Measurements from ENCODE around the gene ENAH.

Gene ENAH

DNA sequence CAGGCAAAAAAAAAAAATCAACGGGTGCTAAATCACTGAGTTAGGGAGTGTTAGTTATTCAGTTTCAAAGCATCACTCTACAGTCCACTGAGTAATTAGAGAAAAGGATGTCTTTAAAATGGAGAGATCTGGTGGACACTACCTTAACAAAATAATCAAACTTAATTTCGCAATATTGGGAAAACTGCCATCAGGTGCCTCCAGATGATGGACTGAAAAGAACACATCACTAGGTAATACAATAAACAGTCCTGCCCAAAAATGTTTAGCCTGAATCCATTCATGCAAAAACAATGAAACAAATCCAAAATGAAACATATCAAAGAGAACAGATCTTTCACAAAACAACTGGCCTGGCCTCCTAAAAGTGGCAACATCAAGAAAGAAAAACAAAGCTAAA, 54.1 kb downstream of the ENAH start:
- TF ChIP-seq, protein P1, sequence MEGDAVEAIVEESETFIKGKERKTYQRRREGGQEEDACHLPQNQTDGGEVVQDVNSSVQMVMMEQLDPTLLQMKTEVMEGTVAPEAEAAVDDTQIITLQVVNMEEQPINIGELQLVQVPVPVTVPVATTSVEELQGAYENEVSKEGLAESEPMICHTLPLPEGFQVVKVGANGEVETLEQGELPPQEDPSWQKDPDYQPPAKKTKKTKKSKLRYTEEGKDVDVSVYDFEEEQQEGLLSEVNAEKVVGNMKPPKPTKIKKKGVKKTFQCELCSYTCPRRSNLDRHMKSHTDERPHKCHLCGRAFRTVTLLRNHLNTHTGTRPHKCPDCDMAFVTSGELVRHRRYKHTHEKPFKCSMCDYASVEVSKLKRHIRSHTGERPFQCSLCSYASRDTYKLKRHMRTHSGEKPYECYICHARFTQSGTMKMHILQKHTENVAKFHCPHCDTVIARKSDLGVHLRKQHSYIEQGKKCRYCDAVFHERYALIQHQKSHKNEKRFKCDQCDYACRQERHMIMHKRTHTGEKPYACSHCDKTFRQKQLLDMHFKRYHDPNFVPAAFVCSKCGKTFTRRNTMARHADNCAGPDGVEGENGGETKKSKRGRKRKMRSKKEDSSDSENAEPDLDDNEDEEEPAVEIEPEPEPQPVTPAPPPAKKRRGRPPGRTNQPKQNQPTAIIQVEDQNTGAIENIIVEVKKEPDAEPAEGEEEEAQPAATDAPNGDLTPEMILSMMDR (IDR thresholded peaks at IDR 0.05; ENCODE audit: low read length) = no peak
- TF ChIP-seq EZH2 (optimal IDR thresholded peaks at IDR 0.05; ENCODE audit: low read depth, low read length) (no peak), EZH2phosphoT487 (IDR thresholded peaks at IDR 0.05; ENCODE audit: low read length) (no peak)
- H3K27ac ChIP-seq (ENCODE audit: low read length) = no peak overlapping the region
- H3K79me2 ChIP-seq (ENCODE audit: low read length) = no peaks in the 10 kb centered on the region
- no peak overlapping the region for H3K4me2 ChIP-seq (ENCODE audit: low read depth, low read length)
- no peaks in the 10 kb centered on the region for H3K9me2 ChIP-seq (replicated peaks; ENCODE audit: insufficient read depth, low read length)
- H3K4me3 ChIP-seq (ENCODE audit: low read length) = no peak overlapping the region
- H3K9me3 ChIP-seq (replicated peaks; ENCODE audit: insufficient read depth, low read length) = no peaks in the 10 kb centered on the region
- H3F3A ChIP-seq (ENCODE audit: insufficient read depth, low read length) = no peaks in the 10 kb centered on the region
- no peak overlapping the region for H3K9ac ChIP-seq (ENCODE audit: low read length)
- H2AFZ ChIP-seq (ENCODE audit: low read length) = no peak overlapping the region
- no peaks in the 10 kb centered on the region for H4K20me1 ChIP-seq (ENCODE audit: insufficient read depth, low read length)
- H3K27me3 ChIP-seq (replicated peaks; ENCODE audit: insufficient read depth, low read length) = no peaks in the 10 kb centered on the region
- no peak for DNase-seq
- H3K36me3 ChIP-seq (replicated peaks; ENCODE audit: insufficient read depth, low read length) = no peaks in the 10 kb centered on the region
- no peaks in the 10 kb centered on the region for H3K4me1 ChIP-seq (ENCODE audit: low read length)

DNA sequence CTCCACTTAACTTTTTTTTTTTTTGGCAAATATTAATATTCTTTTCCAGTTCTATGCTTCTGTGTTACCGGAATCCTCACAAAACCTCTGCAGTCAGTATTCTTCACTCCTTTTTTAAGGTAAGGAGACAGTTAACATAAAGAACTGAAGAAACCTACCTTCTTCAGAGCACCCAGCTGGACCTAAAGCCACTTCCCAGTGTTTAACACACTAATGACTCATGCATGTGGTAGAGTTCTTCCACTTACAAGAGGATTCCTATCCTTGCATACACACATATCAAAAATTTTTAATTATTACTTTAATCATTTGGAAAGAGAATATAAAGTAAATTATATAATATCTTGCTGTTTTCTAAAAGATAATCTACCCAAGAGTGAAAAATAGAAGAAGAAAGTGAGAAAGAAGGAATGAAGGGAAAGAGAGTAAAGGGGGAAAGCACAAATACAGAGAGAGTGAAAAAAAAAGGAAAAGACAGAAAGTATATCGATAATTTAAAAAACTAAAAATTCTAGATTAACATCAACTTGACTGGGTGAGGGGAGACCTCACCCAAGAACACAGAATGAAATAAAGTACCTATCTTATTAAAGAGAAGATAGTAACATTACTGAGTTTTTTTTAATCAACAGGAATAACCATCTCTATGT, 54.9 kb downstream of the ENAH start:
- H3K9ac ChIP-seq (ENCODE audit: low read length) = no peak overlapping the region
- H4K20me1 ChIP-seq (ENCODE audit: insufficient read depth, low read length) = no peaks in the 10 kb centered on the region
- H3K27me3 ChIP-seq (replicated peaks; ENCODE audit: insufficient read depth, low read length) = no peaks in the 10 kb centered on the region
- H3K9me3 ChIP-seq (replicated peaks; ENCODE audit: insufficient read depth, low read length) = no peaks in the 10 kb centered on the region
- H3K4me3 ChIP-seq (ENCODE audit: low read length) = no peak overlapping the region
- no peaks in the 10 kb centered on the region for H3K79me2 ChIP-seq (ENCODE audit: low read length)
- no peak for DNase-seq
- no peaks in the 10 kb centered on the region for H3F3A ChIP-seq (ENCODE audit: insufficient read depth, low read length)
- no peaks in the 10 kb centered on the region for H3K9me2 ChIP-seq (replicated peaks; ENCODE audit: insufficient read depth, low read length)
- H3K4me2 ChIP-seq (ENCODE audit: low read depth, low read length) = no peak overlapping the region
- no peak overlapping the region for H3K27ac ChIP-seq (ENCODE audit: low read length)
- no peaks in the 10 kb centered on the region for H3K36me3 ChIP-seq (replicated peaks; ENCODE audit: insufficient read depth, low read length)
- TF ChIP-seq EZH2phosphoT487 (IDR thresholded peaks at IDR 0.05; ENCODE audit: low read length) = no peak
- TF ChIP-seq EZH2 (optimal IDR thresholded peaks at IDR 0.05; ENCODE audit: low read depth, low read length) = no peak
- TF ChIP-seq, protein P1 (IDR thresholded peaks at IDR 0.05; ENCODE audit: low read length) = no peak
- H3K4me1 ChIP-seq (ENCODE audit: low read length) = no peaks in the 10 kb centered on the region
- H2AFZ ChIP-seq (ENCODE audit: low read length) = no peak overlapping the region

DNA sequence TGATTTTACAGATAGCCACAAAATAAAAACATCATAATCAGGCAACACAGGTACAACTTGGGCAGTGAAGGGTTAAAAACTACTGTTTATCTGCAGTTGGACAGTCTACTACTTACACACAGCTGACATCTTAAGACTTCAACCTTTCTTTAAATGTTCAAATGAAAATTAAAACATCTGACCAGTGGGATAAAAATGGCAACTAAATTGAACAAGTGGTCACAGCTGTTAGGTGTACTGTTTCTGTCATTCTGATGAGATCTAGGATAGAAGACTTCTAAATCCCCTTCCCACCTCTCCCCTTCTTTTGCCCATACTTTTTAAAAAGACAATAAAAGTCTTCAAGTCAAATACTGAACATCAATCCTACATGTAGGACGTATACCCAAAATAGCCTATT, 56.2 kb downstream of the ENAH start:
- Histone ChIP-seq H4K20me1 (ENCODE audit: insufficient read depth, low read length) (no peaks in the 10 kb centered on the region), H3K4me1 (ENCODE audit: low read length) (no peaks in the 10 kb centered on the region), H3K9ac (ENCODE audit: low read length) (no peak overlapping the region), H3K27me3 (replicated peaks; ENCODE audit: insufficient read depth, low read length) (no peaks in the 10 kb centered on the region), H3K9me3 (replicated peaks; ENCODE audit: insufficient read depth, low read length) (no peaks in the 10 kb centered on the region), H3K4me2 (ENCODE audit: low read depth, low read length) (no peak overlapping the region), H2AFZ (ENCODE audit: low read length) (no peak overlapping the region), H3K79me2 (ENCODE audit: low read length) (no peaks in the 10 kb centered on the region), H3K9me2 (replicated peaks; ENCODE audit: insufficient read depth, low read length) (no peaks in the 10 kb centered on the region), H3K4me3 (ENCODE audit: low read length) (no peak overlapping the region), H3K27ac (ENCODE audit: low read length) (no peak overlapping the region), H3K36me3 (replicated peaks; ENCODE audit: insufficient read depth, low read length) (no peaks in the 10 kb centered on the region), H3F3A (ENCODE audit: insufficient read depth, low read length) (no peaks in the 10 kb centered on the region)
- TF ChIP-seq EZH2 (optimal IDR thresholded peaks at IDR 0.05; ENCODE audit: low read depth, low read length) (no peak), EZH2phosphoT487 (IDR thresholded peaks at IDR 0.05; ENCODE audit: low read length) (no peak)
- TF ChIP-seq, protein P1 (IDR thresholded peaks at IDR 0.05; ENCODE audit: low read length) = no peak
- DNase-seq = no peak
